ENCODE results near the gene ZFYVE27. TPM values are rescaled to one million over a fixed set of nuclear protein-coding genes. Genes with fewer than 3 reads are reported as not detected.

ZFYVE27 gene
- total and polyA plus RNA-seq, 4 donors: 21.1 to 33.9 (median 26.8) TPM

DNA sequence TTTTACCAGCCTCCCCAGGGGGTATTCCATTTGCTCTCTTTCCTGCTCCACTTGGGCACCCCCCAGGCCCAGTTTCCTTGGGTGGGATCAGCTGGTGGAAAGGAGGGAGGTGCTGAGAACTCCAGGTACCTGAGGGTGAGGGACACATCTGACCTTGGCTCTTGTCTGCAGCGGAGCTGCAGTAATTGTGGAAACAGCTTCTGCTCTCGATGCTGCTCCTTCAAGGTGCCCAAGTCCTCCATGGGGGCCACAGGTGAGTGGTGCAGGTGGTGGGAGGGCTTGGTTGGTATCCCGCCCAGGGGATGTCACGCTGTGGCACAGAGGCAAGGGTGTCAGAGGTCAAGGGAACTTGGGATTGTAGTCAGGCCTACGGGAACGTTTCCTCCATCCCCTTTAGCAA is 20.5 kb downstream of the ZFYVE27 start:
- 88 to 94% methylated on average over 6 of the region's 6 CpGs for WGBS, 2 donors
- DNase-seq: no peak

DNA sequence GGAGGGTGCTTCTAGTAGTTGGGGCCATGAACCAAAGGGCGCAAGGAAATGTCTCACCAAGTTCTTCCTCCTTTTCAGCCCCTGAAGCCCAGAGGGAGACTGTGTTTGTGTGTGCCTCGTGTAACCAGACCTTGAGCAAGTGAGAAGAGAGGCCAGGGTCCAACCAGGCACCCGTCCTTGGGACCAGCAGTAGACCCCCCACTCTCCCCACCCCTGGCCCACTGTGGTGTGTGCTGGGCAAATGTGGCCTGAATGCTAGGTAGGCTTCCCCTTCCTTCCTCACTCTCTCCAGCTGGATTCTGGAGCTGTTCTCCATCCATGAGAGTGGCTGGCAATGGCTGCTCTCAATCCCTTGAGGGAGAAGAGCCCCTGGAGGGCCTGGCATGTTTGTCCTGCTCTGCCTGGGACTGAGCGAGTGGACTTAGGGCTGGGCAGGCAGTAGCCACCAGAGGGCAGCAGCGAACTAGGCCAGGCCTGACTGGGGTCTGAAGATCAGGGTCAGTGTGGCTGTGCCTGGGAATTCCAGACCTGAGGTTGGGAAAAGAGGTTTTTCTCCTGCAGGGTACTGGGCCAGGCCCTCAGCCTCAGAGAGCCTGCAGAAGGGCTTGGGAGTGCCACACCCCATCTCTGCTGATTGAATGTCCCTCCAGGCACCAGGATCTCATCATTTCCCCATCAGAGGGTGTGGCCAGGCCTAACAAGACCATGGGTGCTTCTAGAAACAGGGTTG is 22.4 kb downstream of the ZFYVE27 start:
- Histone ChIP-seq H3K27me3 (ENCODE audit: control insufficient read depth in 3 of 3, insufficient read depth in 3 of 3, low read length in 2 of 3) (no peaks in the 10 kb centered on the region), H3K9me3 (ENCODE audit: control insufficient read depth in 4 of 4, insufficient read depth in 3 of 4, low read length in 3 of 4) (peaks cover 0 to 2% (median 0%) of the 10 kb centered on the region in 4 donors), H3K27ac (ENCODE audit: low read depth in 1 of 2, low read length in 1 of 2) (no peak overlapping the region), H3K4me1 (ENCODE audit: control insufficient read depth in 5 of 5, insufficient read depth in 5 of 5, low read length in 5 of 5) (no peaks in the 10 kb centered on the region), H3K9ac (ENCODE audit: insufficient read depth in 1 of 2, low read length in 2 of 2) (no peak overlapping the region), H3K4me3 (no peak overlapping the region), H3K36me3 (ENCODE audit: control insufficient read depth in 4 of 4, insufficient read depth in 4 of 4, low read length in 4 of 4) (peaks cover 7 to 58% (median 23%) of the 10 kb centered on the region in 4 donors)
- peak; percentile 49 for ATAC-seq (ENCODE audit: insufficient read depth, low FRiP score)
- peak; percentile 65 for TF ChIP-seq CTCF (IDR thresholded peaks at IDR 0.05; ENCODE audit: control extremely low read depth, extremely low read depth)
- peak; percentile 71 to 80 (median 77) for DNase-seq
- 52 to 73% methylated on average over 5 of the region's 5 CpGs for WGBS, 2 donors

More for the DNA sequence above, 20.5 kb downstream of the ZFYVE27 start:
- no peak for TF ChIP-seq CTCF (IDR thresholded peaks at IDR 0.05; ENCODE audit: control extremely low read depth, extremely low read depth)
- Histone ChIP-seq H3K4me3 (no peak overlapping the region), H3K9me3 (ENCODE audit: control insufficient read depth in 4 of 4, insufficient read depth in 3 of 4, low read length in 3 of 4) (peaks cover 0 to 2% (median 0%) of the 10 kb centered on the region in 4 donors), H3K36me3 (ENCODE audit: control insufficient read depth in 4 of 4, insufficient read depth in 4 of 4, low read length in 4 of 4) (peaks cover 14 to 71% (median 27%) of the 10 kb centered on the region in 4 donors), H3K27me3 (ENCODE audit: control insufficient read depth in 3 of 3, insufficient read depth in 3 of 3, low read length in 2 of 3) (no peaks in the 10 kb centered on the region), H3K27ac (ENCODE audit: low read depth in 1 of 2, low read length in 1 of 2) (no peak overlapping the region), H3K4me1 (ENCODE audit: control insufficient read depth in 5 of 5, insufficient read depth in 5 of 5, low read length in 5 of 5) (no peaks in the 10 kb centered on the region), H3K9ac (ENCODE audit: insufficient read depth in 1 of 2, low read length in 2 of 2) (no peak overlapping the region)
- no peak for ATAC-seq (ENCODE audit: insufficient read depth, low FRiP score)

DNA sequence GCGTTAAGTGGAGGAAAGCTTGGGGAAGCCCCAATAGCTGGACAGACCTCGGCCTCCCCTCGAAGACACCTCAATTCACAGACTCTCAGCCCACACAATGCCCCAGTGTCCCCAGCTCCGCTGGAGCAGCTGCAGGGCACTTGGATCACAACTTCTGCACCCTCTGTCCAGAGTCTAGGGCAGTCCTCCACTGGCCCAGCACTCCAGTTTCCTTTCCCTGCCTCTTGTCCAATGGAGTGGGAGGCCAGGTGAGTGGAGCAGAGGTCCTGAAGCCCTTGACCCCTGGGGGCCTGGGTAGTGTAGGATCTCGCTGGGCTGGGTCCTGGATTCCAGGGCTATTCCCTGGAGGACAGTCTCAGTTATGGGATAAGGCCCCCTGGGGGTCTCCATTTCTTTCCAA is 23.0 kb downstream of the ZFYVE27 start:
- no peak overlapping the region for H3K4me3 ChIP-seq
- H3K9me3 ChIP-seq (ENCODE audit: control insufficient read depth in 4 of 4, insufficient read depth in 3 of 4, low read length in 3 of 4): peaks cover 0 to 2% (median 0%) of the 10 kb centered on the region in 4 donors
- no peaks in the 10 kb centered on the region for H3K4me1 ChIP-seq (ENCODE audit: control insufficient read depth in 5 of 5, insufficient read depth in 5 of 5, low read length in 5 of 5)
- ATAC-seq (ENCODE audit: insufficient read depth, low FRiP score) (no peak), DNase-seq (no peak)
- no peak for TF ChIP-seq CTCF (IDR thresholded peaks at IDR 0.05; ENCODE audit: control extremely low read depth, extremely low read depth)
- H3K9ac ChIP-seq (ENCODE audit: insufficient read depth in 1 of 2, low read length in 2 of 2): no peak overlapping the region
- WGBS, 2 donors: 76 to 77% methylated on average over 5 of the region's 5 CpGs
- H3K36me3 ChIP-seq (ENCODE audit: control insufficient read depth in 4 of 4, insufficient read depth in 4 of 4, low read length in 4 of 4): peaks cover 7 to 55% (median 17%) of the 10 kb centered on the region in 4 donors
- H3K27me3 ChIP-seq (ENCODE audit: control insufficient read depth in 3 of 3, insufficient read depth in 3 of 3, low read length in 2 of 3): no peaks in the 10 kb centered on the region
- H3K27ac ChIP-seq (ENCODE audit: low read depth in 1 of 2, low read length in 1 of 2): no peak overlapping the region
